Activated gamma-delta T cell (primary cell): ENCODE data around the gene SHC1.

ENCODE experiments used
- DNase-seq: peaks from one replicate; lab custom pipeline; 2025; lab: John Stamatoyannopoulos, UW

Gene SHC1

DNA sequence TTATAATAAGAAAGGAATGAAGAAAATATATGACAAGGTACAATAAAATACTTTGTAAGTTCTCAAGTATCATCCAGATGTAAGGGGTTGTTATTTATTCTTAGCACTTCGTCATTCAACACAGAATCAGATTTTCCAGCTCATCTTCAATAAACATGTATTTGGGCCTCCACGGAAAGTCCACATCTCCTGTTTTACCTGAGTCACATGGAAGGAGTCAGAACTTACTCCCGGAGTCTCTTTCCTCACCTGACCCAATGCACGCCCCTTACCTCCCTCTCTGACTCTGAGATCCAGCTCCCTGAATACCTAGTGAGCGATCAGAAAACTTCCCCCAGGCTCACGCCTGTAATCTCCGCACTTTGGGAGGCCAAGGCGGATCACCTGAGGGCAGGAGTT lies 32.6 kb downstream of the SHC1 start:
- DNase-seq = no peak

DNA sequence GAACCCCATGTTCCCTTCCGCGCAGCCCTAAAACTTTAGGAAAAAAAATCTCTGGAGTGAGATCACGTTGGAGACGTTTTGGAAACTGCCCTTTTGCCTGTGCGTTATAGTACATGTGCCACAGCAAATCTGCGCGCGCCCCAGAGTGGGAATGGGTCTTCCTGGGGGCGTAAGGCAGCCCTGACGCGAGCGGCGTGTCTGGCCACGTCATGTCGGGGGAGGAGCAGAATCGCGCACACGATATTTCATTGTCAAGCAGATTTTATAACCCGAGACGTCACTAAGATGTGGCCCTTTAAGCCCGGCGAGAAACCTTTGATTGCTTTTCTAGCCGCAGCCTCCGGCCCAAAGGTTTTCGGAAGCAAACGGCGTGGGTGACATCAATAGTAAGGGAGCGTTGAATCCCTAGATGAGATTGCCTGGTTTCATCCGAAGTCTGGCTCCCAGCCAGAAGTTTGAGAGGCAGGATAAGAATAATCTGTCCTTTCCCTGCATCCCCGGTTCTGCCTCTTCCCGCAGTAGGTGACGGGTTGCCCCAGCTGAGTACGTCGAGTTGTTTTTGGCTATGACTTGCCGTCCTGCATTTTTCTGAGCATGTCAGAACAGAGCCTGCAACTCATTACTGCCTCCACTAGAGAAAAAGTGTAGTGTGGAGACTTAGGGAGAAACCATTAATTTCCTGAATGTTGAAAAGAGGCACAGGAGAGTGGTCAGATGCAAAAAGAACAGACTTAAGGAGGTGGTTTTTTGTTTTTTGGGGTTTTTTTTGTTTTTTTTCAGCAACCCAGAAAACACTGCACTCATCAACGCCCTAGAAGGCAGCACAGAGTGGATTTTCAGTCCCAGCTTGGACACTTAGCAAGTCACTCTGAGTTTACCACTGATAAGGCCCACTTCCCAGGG lies 33.2 kb downstream of the SHC1 start:
- peak; percentile 80 for DNase-seq

DNA sequence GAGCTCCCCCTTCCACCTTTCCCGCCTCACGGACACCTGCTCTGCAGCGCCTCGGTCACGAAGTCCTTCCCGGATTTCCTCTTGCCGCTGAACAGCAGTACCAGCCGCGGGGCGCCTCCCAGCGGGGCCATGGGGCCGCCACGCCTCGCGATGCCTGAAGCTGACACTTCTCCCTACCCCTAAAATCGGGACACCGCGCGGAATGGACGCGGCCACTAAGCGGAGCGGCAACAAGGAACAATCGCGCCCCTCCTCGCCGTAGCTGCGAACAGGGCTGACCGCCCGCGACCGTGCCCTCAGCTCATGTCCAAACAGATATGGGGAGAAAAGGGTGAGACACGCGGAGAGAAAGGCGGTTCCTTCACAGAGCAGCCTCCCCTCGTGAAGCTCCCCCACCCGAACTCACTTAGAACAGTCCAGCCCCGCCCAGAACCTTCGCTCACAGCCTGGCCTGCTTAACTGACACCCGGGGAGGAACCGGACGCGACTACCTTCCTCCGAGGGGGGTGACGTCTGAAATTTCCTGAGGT lies 33.9 kb downstream of the SHC1 start, which contains the start of gene PMVK:
Gene PMVK, minus strand, starts transcription at position 165 of the 530 bp plus-strand sequence. Its CDS starts 34 bp downstream, at position 131.
- DNase-seq = peak; percentile 68

DNA sequence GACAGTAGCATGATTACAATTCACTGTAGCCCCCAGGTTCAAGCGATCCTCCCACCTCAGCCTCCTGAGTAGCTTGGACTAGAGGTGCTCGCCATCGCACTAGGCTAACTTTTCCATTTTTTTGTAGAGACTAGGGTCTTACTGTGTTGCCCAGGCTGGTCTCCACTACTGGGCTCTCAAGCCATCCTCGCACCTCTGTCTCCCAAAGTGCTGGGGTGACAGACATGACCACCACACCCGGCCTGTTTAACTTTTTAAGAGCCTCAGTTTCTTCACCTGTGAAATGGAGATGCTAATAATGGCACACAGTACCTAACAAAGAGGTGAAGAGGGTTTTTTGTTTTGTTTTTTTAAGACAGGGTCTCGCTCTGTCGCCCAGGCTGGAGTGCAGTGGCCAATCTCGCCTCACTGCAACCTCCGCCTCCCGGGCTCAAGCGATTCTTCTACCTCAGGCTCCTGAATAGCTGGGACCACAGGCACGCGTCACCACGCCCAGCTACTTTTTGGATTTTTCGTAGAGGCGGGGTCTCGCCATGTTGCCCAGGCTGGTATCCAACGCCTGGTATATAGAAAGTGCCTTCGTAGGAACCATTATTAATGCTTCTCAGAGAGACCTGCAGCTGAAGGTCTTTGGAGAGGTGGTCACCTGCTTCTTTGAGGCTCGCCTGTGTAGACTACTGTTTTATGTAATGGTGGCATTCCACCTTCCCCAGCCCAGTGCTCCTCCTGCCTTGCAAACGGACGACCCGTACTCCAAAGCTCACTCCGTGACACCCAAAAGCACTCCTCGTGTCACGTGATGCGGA lies 34.6 kb downstream of the SHC1 start:
- DNase-seq = no peak

DNA sequence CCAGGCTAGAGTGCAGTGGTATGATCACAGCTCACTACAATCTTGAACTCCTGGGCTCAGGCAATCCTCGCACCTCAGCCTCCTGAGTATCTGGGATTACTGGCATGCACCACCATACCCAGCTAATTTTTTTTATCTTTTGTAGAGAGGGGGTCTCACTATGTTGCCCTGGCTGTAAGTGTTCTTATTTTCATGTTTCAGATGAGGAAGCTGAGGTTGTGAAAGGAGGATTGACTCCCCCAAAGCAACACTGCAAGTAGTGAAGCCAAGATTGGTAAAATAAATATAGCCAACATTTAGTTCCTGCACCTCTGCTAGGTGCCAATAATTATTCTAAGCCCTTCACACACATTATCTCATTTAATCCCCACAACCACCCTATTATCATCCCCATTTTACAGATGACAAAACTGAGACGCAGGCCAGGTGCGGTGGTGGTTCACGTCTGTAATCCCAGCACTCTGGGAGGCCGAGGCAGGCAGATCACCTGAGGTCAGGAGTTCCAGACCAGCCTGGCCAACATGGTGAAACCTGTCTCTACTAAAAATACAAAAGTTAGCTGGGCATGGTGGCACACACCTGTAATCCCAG lies 36.1 kb downstream of the SHC1 start:
- no peak for DNase-seq

DNA sequence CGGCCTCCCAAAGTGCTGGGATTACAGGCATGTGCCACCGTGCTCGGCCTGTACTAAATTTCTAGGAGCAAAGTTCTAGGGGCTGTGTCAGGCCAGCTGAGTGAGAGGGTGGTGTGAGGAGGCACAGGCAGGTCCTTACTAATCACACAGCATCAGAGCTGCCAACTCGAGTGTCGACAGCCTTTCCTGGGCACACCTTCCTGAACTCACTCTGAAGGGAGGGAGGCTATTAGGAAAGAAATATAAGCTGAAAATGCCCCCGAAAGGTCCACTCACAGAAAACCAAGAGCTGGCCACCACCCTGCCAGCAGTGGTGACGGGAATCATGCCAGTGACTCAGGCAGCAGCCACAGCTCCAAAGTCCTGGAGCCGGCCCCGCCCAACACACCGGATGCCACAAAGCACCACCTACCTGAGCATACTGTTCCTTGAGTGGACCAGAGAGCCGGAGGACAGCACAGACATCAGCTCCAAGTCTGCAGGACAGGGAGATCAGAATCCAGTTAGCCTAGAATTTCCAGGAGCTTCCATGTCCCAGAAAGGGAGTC lies 38.5 kb downstream of the SHC1 start:
- DNase-seq = no peak

DNA sequence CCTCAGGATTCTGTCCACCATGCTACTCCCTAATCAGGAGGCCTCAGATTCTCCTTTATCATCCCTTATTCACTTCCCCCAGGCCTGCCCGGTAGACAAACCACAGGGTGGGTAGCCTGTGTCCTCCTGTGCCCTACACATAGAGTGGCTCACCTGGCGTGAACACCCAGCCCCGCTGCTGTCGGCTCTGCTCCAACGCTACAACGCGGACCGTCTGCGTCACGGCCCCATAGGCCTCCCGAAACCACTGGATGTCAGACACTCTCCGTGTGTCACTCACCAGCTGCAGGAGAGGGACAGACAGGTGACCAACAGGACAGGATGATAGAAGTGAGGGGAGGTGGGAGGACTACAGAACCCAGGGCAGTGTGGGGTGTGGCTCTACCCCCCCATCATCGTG lies 44.3 kb downstream of the SHC1 start:
- DNase-seq = no peak

DNA sequence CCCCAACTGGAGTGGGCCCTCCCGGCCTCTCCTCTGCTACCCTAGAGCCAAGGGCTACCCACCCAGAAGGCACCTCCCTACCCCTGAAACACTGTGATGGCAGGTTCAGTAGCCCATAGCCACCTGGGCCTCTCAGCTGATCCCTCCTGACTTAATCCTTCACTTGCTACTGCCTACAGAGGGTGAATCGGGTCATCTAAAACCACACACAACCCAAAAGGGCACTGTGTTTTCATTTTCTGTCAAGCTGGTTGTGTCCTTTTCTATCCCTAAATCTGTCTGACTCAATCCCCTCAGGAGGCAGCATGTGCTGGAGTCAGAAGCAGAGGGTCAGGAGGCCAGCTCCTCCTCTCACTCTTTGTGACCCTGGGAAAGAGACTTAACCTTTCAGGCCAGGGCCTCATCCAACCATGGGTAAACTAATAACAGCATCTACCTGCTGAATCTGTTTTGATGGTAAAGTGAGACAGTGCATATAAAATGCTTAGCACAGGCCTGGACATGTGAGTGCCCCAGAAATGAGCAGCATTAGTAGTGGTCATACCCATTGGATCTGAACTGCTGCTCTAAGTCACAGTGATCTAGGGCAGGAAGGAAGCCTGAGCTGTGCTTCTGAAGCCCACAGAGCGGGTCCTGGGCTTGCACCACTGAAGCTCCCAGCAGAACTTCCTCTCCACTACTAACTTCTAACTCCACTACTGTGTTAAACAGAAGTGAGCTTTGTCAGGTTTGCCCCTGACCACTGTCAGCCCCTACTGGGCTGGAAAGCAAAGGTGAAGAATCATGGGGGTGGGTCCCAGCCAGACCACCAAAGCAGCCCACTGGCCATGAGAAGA lies 45.0 kb downstream of the SHC1 start:
- DNase-seq = no peak

GRCh38 chr1:154923695-154924094 lies 46.9 kb downstream of the SHC1 start:
- DNase-seq = no peak

DNA sequence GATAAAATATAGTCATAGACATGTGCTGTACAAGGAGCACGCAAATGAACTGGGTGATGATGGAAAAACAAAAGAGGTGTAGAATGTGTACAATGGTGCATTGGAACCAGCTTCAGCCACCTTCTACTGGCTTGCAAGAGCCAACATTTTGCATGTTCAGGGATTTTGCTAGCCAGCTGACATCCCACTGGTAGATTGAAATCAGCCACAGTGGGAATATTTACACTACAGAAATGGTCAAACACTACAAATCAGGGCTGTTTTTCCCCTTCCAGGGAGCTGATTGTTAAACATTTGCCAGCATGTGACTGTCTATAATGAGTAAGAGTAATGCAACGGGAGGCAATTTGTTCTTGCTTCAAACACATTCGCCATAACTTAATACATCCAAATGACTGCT lies 57.3 kb downstream of the SHC1 start:
- no peak for DNase-seq

DNA sequence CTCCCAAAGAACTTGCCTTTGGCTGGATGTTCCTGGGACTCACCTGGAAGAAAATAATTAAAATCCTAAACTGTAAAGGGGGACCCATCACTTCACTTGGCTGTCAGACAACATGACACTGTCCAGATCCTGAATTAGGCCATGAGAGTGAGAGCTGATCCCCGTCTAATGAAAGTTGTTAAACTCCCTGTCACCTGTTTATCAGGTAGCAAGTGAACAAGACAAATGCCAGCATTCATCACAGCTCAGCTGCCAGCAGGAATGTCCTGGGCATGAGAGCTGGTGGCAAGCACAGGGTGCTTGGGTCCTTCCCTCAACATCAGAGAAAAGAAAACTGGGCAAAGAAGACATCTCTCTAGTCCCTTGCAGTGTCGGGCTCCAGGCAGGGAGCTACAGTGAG lies 57.8 kb downstream of the SHC1 start:
- no peak for DNase-seq
